H1 (cell line): ENCODE data around the gene ZHX3.

Source experiments
- ATF2 ChIP-seq: IDR thresholded peaks from 2 replicates; pipeline ENCODE4 v1.6.1; 2012; ENCODE audit warnings: low read length, inconsistent platforms
- CEBPB ChIP-seq: IDR thresholded peaks from 2 replicates; pipeline ENCODE4 v1.6.1; 2012; ENCODE audit warnings: low read depth, low read length
- CREB1 ChIP-seq: IDR thresholded peaks from 2 replicates; pipeline ENCODE4 v1.6.1; 2012; ENCODE audit warnings: inconsistent platforms
- CTCF ChIP-seq, 3 experiments: IDR thresholded peaks; 1 replicate in 2 of 3; 2 replicates in 1 of 3; pipeline versions ENCODE4 v1.5.1 to v1.6.1; 2011; ENCODE audit warnings: low read length in 3 of 3, mild to moderate bottlenecking in 3 of 3, inconsistent platforms in 2 of 3, low read depth in 1 of 3, moderate library complexity in 1 of 3; ENCODE audit not compliant: insufficient read depth in 1 of 3; ENCODE audit errors: control extremely low read depth in 1 of 3
- EP300 ChIP-seq, 2 experiments: IDR thresholded peaks; 1 replicate in 1 of 2; 2 replicates in 1 of 2; pipeline ENCODE4 v1.6.1; 2011 to 2012; ENCODE audit warnings: low read depth in 2 of 2, low read length in 2 of 2, mild to moderate bottlenecking in 2 of 2, borderline replicate concordance in 1 of 2, inconsistent platforms in 1 of 2, moderate library complexity in 1 of 2
- KDM4A ChIP-seq: IDR thresholded peaks from one replicate; pipeline ENCODE4 v1.7.1; 2012; ENCODE audit warnings: low read depth, mild to moderate bottlenecking, moderate library complexity, low read length, inconsistent platforms; ENCODE audit not compliant: severe bottlenecking
- KDM5A ChIP-seq: fragments of 200-600 bp; IDR thresholded peaks from 2 replicates; pipeline ENCODE4 v1.7.1; 2012; ENCODE audit warnings: mild to moderate bottlenecking, low read length, inconsistent platforms, mixed read lengths
- MAFK ChIP-seq: IDR thresholded peaks from 2 replicates; pipeline ENCODE4 v1.6.1; 2012; ENCODE audit warnings: low read depth, mild to moderate bottlenecking, improper control_type of control experiment, low read length
- POLR2A ChIP-seq, 2 experiments: IDR thresholded peaks; 1 replicate in 1 of 2; 2 replicates in 1 of 2; pipeline ENCODE4 v1.6.1; 2011; ENCODE audit warnings: low read depth in 2 of 2, low read length in 2 of 2, mild to moderate bottlenecking in 2 of 2; ENCODE audit errors: control extremely low read depth in 1 of 2
- POLR2AphosphoS5 ChIP-seq: IDR thresholded peaks from 2 replicates; pipeline ENCODE4 v1.6.1; 2011; ENCODE audit warnings: low read depth, low read length
- SP2 ChIP-seq: IDR thresholded peaks from 2 replicates; pipeline ENCODE4 v1.6.1; 2012; ENCODE audit warnings: mild to moderate bottlenecking, low read length, inconsistent platforms
- SRF ChIP-seq: IDR thresholded peaks from 2 replicates; pipeline ENCODE4 v1.6.1; 2011; ENCODE audit warnings: mild to moderate bottlenecking, low read depth, low read length, moderate library complexity
- TAF1 ChIP-seq: IDR thresholded peaks from 2 replicates; pipeline ENCODE4 v1.6.1; 2011; ENCODE audit warnings: mild to moderate bottlenecking, low read depth, low read length
- YY1 ChIP-seq: IDR thresholded peaks from 2 replicates; pipeline ENCODE4 v1.6.1; 2011; ENCODE audit warnings: low read depth, mild to moderate bottlenecking, low read length

- no peak for TF ChIP-seq TAF1
- no peak for TF ChIP-seq POLR2A (IDR thresholded peaks at IDR 0.05; ENCODE audit: control extremely low read depth in 1 of 2, low read depth in 2 of 2, low read length in 2 of 2)
- no peak for TF ChIP-seq SRF
- no peak for TF ChIP-seq YY1
- TF ChIP-seq CTCF (IDR thresholded peaks at IDR 0.05; ENCODE audit: control extremely low read depth in 1 of 3, insufficient read depth in 1 of 3, low read depth in 1 of 3, low read length in 3 of 3), result no peak
- TF ChIP-seq KDM4A, result no peak
- TF ChIP-seq ATF2, result no peak
- no peak for TF ChIP-seq EP300 (IDR thresholded peaks at IDR 0.05; ENCODE audit: borderline replicate concordance in 1 of 2, low read depth in 2 of 2, low read length in 2 of 2)
- TF ChIP-seq KDM5A, result no peak
- no peak for TF ChIP-seq POLR2AphosphoS5
- no peak for TF ChIP-seq SP2
- TF ChIP-seq CREB1, result no peak
- TF ChIP-seq CEBPB, result no peak
- TF ChIP-seq MAFK, result no peak
Measured at GRCh38 chr20:41165001-41165882, 152.3 kb downstream of the ZHX3 start.
